ENCODE results near the gene ARNT2. TPM values are rescaled to one million over a fixed set of nuclear protein-coding genes. Genes with fewer than 3 reads are reported as not detected.

ARNT2 gene
- total RNA-seq, 4 donors from 2014 or later: 5.1 to 8.8 (median 6.8) TPM

DNA sequence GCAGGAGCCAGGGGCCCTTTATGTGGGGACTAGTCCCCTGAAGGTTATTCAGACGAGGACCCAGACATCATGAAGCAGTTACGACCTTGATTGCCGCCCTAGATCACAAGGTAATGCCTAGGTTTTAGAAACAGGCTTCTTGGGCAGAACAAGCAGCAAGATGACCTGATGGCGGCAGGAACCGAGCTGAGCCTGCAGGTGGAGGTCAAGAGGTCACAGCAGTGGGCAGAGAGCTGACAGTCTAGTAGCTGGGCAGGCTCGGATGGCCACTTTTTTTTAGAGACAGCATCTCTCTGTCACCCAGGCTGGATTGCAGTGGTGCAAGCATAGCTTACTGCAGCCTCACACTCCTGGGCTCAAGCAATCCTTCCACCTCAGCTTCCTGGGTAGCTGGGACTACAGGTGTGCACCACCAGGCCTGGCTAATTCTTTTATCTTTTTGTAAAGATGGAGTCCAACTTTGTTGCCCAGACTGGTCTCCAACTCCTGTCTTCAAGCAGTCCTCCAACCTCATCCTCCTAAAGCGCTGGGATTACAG lies 207.4 kb downstream of the ARNT2 start:
- Histone ChIP-seq H3K27me3 (no peaks in the 10 kb centered on the region), H3K27ac (no peak overlapping the region), H3K4me3 (no peak overlapping the region), H3K36me3 (no peaks in the 10 kb centered on the region), H3K4me1 (peaks cover 0 to 22% (median 5%) of the 10 kb centered on the region in 4 donors), H3K9me3 (no peaks in the 10 kb centered on the region)
- no peak for DNase-seq (ENCODE audit: low spot score in 2 of 2)
- no peak for TF ChIP-seq EP300 (IDR thresholded peaks at IDR 0.05)
- TF ChIP-seq, protein P1, sequence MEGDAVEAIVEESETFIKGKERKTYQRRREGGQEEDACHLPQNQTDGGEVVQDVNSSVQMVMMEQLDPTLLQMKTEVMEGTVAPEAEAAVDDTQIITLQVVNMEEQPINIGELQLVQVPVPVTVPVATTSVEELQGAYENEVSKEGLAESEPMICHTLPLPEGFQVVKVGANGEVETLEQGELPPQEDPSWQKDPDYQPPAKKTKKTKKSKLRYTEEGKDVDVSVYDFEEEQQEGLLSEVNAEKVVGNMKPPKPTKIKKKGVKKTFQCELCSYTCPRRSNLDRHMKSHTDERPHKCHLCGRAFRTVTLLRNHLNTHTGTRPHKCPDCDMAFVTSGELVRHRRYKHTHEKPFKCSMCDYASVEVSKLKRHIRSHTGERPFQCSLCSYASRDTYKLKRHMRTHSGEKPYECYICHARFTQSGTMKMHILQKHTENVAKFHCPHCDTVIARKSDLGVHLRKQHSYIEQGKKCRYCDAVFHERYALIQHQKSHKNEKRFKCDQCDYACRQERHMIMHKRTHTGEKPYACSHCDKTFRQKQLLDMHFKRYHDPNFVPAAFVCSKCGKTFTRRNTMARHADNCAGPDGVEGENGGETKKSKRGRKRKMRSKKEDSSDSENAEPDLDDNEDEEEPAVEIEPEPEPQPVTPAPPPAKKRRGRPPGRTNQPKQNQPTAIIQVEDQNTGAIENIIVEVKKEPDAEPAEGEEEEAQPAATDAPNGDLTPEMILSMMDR (IDR thresholded peaks at IDR 0.05): no peak
- no peak for TF ChIP-seq POLR2A (IDR thresholded peaks at IDR 0.05)
- WGBS, 2 donors: 82 to 91% methylated on average over 7 of the region's 7 CpGs

GRCh38 chr15:80612118-80612823 lies 208.1 kb downstream of the ARNT2 start:
- Histone ChIP-seq H3K27me3 (no peaks in the 10 kb centered on the region), H3K4me3 (no peak overlapping the region)

GRCh38 chr15:80613762-80614365 lies 209.7 kb downstream of the ARNT2 start:
- no peak for TF ChIP-seq EP300 (IDR thresholded peaks at IDR 0.05)
- no peak for DNase-seq (ENCODE audit: low spot score in 2 of 2)
- peaks cover 0 to 9% (median 0%) of the 10 kb centered on the region in 4 donors for H3K4me1 ChIP-seq
- WGBS, 2 donors: 75 to 79% methylated on average over 10 of the region's 10 CpGs
- H3K36me3 ChIP-seq: no peaks in the 10 kb centered on the region
- no peak overlapping the region for H3K4me3 ChIP-seq
- H3K27me3 ChIP-seq: no peaks in the 10 kb centered on the region
- no peaks in the 10 kb centered on the region for H3K9me3 ChIP-seq
- H3K27ac ChIP-seq: no peak overlapping the region

More at GRCh38 chr15:80612118-80612823, 208.1 kb downstream of the ARNT2 start:
- Histone ChIP-seq H3K27ac (no peak overlapping the region), H3K36me3 (no peaks in the 10 kb centered on the region), H3K4me1 (peaks cover 0 to 16% (median 3%) of the 10 kb centered on the region in 4 donors), H3K9me3 (no peaks in the 10 kb centered on the region)
- TF ChIP-seq EP300 (IDR thresholded peaks at IDR 0.05) (no peak), POLR2A (IDR thresholded peaks at IDR 0.05) (no peak)
- TF ChIP-seq, protein P1 (IDR thresholded peaks at IDR 0.05): no peak
- no peak for DNase-seq (ENCODE audit: low spot score in 2 of 2)
- 83 to 91% methylated on average over 7 of the region's 7 CpGs for WGBS, 2 donors

GRCh38 chr15:80614711-80615360 lies 210.7 kb downstream of the ARNT2 start:
- Histone ChIP-seq H3K27ac (no peak overlapping the region), H3K9me3 (no peaks in the 10 kb centered on the region), H3K27me3 (no peaks in the 10 kb centered on the region), H3K36me3 (no peaks in the 10 kb centered on the region), H3K4me1 (peaks cover 0 to 9% (median 0%) of the 10 kb centered on the region in 4 donors), H3K4me3 (no peak overlapping the region)
- WGBS, 2 donors: 90 to 92% methylated on average over 20 of the region's 20 CpGs
- DNase-seq (ENCODE audit: low spot score in 2 of 2): no peak
- TF ChIP-seq, protein P1 (IDR thresholded peaks at IDR 0.05): no peak
- TF ChIP-seq POLR2A (IDR thresholded peaks at IDR 0.05) (no peak), EP300 (IDR thresholded peaks at IDR 0.05) (no peak)

DNA sequence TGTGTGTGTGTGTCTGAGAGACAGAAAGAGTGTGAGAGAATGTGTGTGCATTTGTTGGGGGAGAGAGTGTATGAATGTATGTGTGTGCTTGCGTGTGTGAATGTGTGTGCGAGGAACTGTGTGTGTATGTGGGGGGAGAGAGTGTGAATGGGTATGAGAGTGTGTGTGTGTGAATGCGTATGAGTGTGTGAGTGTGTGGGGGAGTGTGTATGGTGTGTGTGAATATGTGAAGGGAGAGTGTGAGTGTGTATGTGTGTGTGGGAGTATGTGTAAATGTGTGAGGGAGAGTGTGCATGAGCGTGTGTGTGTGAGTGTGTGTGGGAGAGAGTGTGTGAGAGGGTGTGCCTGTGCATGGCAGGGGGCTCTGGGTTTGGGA lies 211.2 kb downstream of the ARNT2 start:
- DNase-seq (ENCODE audit: low spot score in 2 of 2): no peak
- TF ChIP-seq, protein P1 (IDR thresholded peaks at IDR 0.05): no peak
- TF ChIP-seq EP300 (IDR thresholded peaks at IDR 0.05) (no peak), POLR2A (IDR thresholded peaks at IDR 0.05) (no peak)
- Histone ChIP-seq H3K36me3 (no peaks in the 10 kb centered on the region), H3K9me3 (no peaks in the 10 kb centered on the region), H3K27ac (no peak overlapping the region), H3K4me1 (peaks cover 0 to 9% (median 0%) of the 10 kb centered on the region in 4 donors), H3K4me3 (no peak overlapping the region), H3K27me3 (no peaks in the 10 kb centered on the region)
- 91 to 93% methylated on average over 4 of the region's 4 CpGs for WGBS, 2 donors
